Measurements from ENCODE around the gene ASB18.

Gene ASB18

DNA sequence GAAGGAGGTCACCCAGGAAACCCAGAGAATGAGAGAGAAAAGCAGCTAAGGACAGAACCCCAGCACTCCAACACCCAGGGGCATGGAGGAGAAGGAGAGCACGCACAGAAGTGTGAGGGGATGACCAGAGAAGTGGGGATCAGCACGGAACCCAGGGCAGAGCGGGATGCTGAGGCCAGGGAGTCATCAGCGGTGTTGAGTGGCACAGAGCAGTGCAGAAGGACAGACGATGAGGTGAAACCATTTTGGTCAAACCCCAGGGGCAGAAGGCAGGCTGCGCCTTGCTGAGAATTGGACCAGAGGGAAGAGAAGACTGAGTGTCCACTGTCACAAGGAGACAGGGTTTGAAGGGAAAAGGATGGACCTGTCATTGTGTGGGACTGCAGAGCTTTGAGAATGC is 23.4 kb upstream of the ASB18 start:
- H3F3A ChIP-seq (ENCODE audit: insufficient read depth, low read length) = no peaks in the 10 kb centered on the region
- no peak for TF ChIP-seq EZH2 (IDR thresholded peaks at IDR 0.05; ENCODE audit: borderline replicate concordance, low read length)
- TF ChIP-seq CTCF (IDR thresholded peaks at IDR 0.05; ENCODE audit: low read length) = no peak
- no peaks in the 10 kb centered on the region for H3K9me2 ChIP-seq (ENCODE audit: low read depth, low read length)
- no peak overlapping the region for H3K4me2 ChIP-seq (ENCODE audit: low read length)
- H3K79me2 ChIP-seq (ENCODE audit: insufficient read depth, low read length) = no peaks in the 10 kb centered on the region
- no peak overlapping the region for H3K27ac ChIP-seq (ENCODE audit: low read depth, low read length, poor library complexity, severe bottlenecking)
- no peak overlapping the region for H3K4me3 ChIP-seq (ENCODE audit: low read depth, low read length, poor library complexity, severe bottlenecking)
- H3K27me3 ChIP-seq (ENCODE audit: insufficient read depth, low read length) = no peaks in the 10 kb centered on the region
- H3K9ac ChIP-seq (ENCODE audit: low read length) = no peak overlapping the region
- H3K4me1 ChIP-seq (ENCODE audit: insufficient read depth, low read length, severe bottlenecking) = no peaks in the 10 kb centered on the region
- H3K9me3 ChIP-seq (ENCODE audit: low read length) = no peaks in the 10 kb centered on the region
- no peaks in the 10 kb centered on the region for H4K20me1 ChIP-seq (ENCODE audit: insufficient read depth, low read length)
- H2AFZ ChIP-seq (ENCODE audit: low read length) = no peak overlapping the region
- no peaks in the 10 kb centered on the region for H3K36me3 ChIP-seq (ENCODE audit: insufficient read depth, low read length)

- Histone ChIP-seq H3K79me2 (ENCODE audit: insufficient read depth, low read length) (no peaks in the 10 kb centered on the region), H2AFZ (ENCODE audit: low read length) (no peak overlapping the region)
- TF ChIP-seq CTCF (IDR thresholded peaks at IDR 0.05; ENCODE audit: low read length) = no peak
- no peak for TF ChIP-seq EZH2 (IDR thresholded peaks at IDR 0.05; ENCODE audit: borderline replicate concordance, low read length)
These were observed 22.8 kb upstream of the ASB18 start for GRCh38 chr2:236286873-236287545.

GRCh38 chr2:236284208-236284607 is 20.0 kb upstream of the ASB18 start:
- no peaks in the 10 kb centered on the region for H3F3A ChIP-seq (ENCODE audit: insufficient read depth, low read length)
- H4K20me1 ChIP-seq (ENCODE audit: insufficient read depth, low read length) = no peaks in the 10 kb centered on the region
- H3K9me2 ChIP-seq (ENCODE audit: low read depth, low read length) = no peaks in the 10 kb centered on the region
- no peak overlapping the region for H3K27ac ChIP-seq (ENCODE audit: low read depth, low read length, poor library complexity, severe bottlenecking)
- no peaks in the 10 kb centered on the region for H3K27me3 ChIP-seq (ENCODE audit: insufficient read depth, low read length)
- no peaks in the 10 kb centered on the region for H3K79me2 ChIP-seq (ENCODE audit: insufficient read depth, low read length)
- no peak overlapping the region for H3K4me2 ChIP-seq (ENCODE audit: low read length)
- H2AFZ ChIP-seq (ENCODE audit: low read length) = no peak overlapping the region
- TF ChIP-seq CTCF (IDR thresholded peaks at IDR 0.05; ENCODE audit: low read length) = no peak
- H3K9ac ChIP-seq (ENCODE audit: low read length) = no peak overlapping the region
- H3K36me3 ChIP-seq (ENCODE audit: insufficient read depth, low read length) = no peaks in the 10 kb centered on the region
- H3K9me3 ChIP-seq (ENCODE audit: low read length) = 0 out of 2 replicates have a peak, but pooled peaks cover 2% of the 10 kb centered on the region
- H3K4me1 ChIP-seq (ENCODE audit: insufficient read depth, low read length, severe bottlenecking) = no peaks in the 10 kb centered on the region
- H3K4me3 ChIP-seq (ENCODE audit: low read depth, low read length, poor library complexity, severe bottlenecking) = no peak overlapping the region

More at GRCh38 chr2:236286873-236287545, 22.8 kb upstream of the ASB18 start:
- Histone ChIP-seq H3K4me2 (ENCODE audit: low read length) (no peak overlapping the region), H3F3A (ENCODE audit: insufficient read depth, low read length) (no peaks in the 10 kb centered on the region), H3K9ac (ENCODE audit: low read length) (no peak overlapping the region), H3K4me1 (ENCODE audit: insufficient read depth, low read length, severe bottlenecking) (no peaks in the 10 kb centered on the region), H4K20me1 (ENCODE audit: insufficient read depth, low read length) (no peaks in the 10 kb centered on the region), H3K9me3 (ENCODE audit: low read length) (no peaks in the 10 kb centered on the region), H3K36me3 (ENCODE audit: insufficient read depth, low read length) (no peaks in the 10 kb centered on the region), H3K27ac (ENCODE audit: low read depth, low read length, poor library complexity, severe bottlenecking) (no peak overlapping the region), H3K4me3 (ENCODE audit: low read depth, low read length, poor library complexity, severe bottlenecking) (no peak overlapping the region), H3K27me3 (ENCODE audit: insufficient read depth, low read length) (no peaks in the 10 kb centered on the region), H3K9me2 (ENCODE audit: low read depth, low read length) (no peaks in the 10 kb centered on the region)

Measured in OCI-LY1 (cell line).